ENCODE data around the gene IL1R2.

Gene IL1R2

DNA sequence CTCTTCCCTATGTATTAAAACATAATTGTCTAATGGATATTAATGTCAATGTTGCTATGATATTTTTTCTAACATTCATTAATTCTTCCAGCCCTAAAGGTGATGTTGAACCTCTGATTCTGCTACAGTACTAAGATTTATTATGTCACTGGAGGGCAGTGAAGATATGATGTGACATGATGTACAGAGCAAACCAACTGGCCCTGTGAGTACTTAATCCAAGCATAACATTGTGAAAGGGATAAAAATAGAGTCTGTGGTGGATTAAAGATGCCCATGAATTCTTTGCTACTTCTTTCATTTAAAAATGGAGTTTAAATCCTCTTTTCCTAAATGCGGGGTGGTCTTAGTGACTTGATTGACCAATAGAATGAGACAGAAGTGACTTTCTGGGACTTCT, 51.8 kb downstream of the IL1R2 start:
- no peak for DNase-seq (ENCODE audit: low read depth)

- DNase-seq (ENCODE audit: low read depth): no peak
Observed at GRCh38 chr2:102044235-102044896, 52.6 kb downstream of the IL1R2 start.

DNA sequence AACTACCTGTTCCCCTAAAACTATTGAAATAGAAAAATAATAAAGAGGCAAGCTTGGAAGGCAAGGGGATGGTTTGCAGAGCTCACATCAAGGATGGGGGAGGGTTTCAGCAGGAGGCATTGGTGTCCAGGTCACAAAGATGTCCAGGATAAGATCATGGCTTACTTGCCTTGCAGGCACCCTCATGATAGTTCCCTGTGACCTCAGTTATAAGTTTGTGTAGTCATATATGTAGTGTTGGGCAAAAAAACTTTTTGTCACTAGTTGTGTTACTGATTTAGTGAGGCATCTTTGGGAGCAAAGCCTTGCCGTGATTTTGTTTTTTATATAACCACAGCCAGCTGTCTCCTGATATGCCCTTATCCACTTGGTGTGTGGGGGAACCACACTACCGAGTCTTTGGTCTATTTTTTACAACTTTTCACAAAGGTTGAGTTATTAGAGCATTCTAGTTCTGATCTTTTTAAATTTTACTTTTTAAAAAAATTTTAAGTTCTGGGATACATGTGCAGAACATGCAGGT, 53.3 kb downstream of the IL1R2 start:
- no peak for DNase-seq (ENCODE audit: low read depth)

DNA sequence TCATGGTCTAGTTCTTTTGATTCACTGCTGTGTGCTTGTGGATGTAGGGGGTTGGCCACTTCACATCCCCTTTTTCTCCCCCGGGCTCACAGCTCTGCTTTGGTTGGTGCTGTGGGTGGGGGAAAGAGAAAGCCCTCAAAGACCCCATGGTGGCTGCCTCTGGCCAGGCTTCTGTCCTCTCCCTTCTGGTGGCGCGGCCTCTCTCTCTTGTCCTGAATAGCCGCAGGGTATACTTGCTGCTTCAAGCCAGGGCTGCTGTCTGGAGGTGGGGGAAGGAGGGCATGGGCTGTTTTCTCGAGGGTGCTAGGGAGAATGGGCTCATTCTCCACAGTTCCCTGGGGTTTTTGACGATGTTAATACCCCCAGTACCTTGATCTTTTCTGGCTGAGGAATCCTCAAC, 53.9 kb downstream of the IL1R2 start:
- no peak for DNase-seq (ENCODE audit: low read depth)

DNA sequence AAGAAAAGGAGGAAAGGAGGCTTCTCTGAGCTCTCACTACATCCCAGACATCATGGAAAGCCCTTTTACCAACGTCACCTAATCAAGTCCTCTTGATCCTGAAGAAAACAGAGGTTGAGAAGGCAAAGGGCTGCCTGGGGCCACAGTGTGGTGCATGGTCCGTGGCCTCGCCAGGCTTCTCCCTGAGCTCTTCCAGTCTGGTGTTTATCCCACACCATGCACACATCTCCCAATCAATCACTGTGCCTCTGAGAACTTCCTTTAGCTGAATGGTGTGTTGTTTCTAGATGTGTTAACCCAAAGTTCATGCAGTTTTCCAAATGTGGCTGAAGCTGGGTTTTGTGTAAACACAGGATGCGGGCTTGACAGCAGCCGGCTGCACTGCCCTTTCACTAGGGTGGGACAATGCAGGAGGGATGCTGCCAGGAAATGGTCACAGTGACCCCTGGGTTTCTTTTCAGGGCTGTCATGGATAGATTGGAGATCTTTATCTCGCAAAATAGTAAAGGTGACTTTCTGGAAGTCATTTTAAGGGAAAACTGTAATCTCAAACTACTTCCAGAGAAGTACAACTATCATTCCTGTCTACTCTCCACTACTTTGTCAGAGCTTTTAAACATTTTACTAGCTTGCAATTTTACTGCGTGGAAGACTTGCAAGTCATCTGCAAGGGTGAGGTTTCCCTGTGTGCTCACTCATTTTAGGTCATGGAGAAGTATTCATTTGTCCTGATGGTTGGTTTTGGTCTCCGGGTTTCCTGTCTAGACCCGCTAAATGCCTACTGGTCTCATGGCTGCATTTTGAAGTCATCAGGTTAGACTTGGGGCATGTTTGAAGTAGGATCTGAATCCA, 54.6 kb downstream of the IL1R2 start:
- no peak for DNase-seq (ENCODE audit: low read depth)

- DNase-seq (ENCODE audit: low read depth): no peak
Observed at GRCh38 chr2:102048465-102048864, 56.7 kb downstream of the IL1R2 start.

GRCh38 chr2:102049756-102050443, 58.1 kb downstream of the IL1R2 start:
- DNase-seq (ENCODE audit: low read depth): no peak

GRCh38 chr2:102050854-102051391, 59.2 kb downstream of the IL1R2 start:
- DNase-seq (ENCODE audit: low read depth): no peak

DNA sequence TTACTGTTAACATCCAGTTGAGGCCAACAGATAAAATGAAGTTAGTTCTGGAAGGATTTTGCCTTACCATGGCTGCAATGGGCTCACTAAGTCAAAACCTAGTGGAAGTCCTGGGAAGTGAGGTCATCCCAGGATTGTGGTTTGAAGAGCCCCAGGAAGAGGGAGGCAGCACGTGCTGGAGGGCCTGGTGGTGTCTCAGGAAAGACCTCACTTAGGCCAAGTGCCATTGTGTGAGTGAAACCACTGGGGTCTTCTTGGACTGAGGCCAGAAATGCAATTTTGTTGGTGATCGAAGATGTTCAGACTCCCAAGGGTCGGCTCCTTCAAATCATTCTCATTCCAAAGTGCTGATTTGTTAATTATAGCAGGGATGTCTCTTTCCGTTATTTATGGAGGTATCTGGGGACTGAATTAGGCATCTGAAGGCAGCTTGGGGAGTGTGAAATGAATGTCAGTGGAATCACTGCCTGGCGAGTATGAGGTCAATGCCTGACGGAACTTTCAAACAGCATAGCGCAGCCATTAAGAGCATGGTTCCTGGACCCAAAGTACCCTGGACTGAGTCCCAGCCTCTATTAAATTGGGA, 60.0 kb downstream of the IL1R2 start:
- no peak for DNase-seq (ENCODE audit: low read depth)

DNA sequence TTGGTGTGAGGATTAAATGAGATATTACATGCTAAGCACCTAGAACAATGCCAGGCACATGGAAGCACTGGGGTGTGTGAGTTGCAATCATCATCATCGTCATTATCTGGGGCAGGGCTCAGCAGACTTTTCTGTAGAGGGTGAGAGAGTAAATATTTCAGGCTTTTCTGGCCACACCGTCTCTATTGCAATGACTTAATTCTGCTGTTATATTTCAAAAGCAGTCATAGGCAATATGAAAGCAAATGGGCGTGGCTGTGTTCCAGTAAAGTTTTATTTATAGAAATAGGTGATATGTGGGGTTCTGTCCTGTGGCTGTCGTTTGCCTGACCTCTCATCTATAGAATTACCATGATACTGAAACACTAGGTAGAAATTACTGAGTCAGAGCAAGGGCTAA, 60.6 kb downstream of the IL1R2 start:
- DNase-seq (ENCODE audit: low read depth): no peak

GRCh38 chr2:102053096-102053495, 61.3 kb downstream of the IL1R2 start:
- DNase-seq (ENCODE audit: low read depth): no peak

GRCh38 chr2:102055346-102055990, 63.7 kb downstream of the IL1R2 start:
- no peak for DNase-seq (ENCODE audit: low read depth)

DNA sequence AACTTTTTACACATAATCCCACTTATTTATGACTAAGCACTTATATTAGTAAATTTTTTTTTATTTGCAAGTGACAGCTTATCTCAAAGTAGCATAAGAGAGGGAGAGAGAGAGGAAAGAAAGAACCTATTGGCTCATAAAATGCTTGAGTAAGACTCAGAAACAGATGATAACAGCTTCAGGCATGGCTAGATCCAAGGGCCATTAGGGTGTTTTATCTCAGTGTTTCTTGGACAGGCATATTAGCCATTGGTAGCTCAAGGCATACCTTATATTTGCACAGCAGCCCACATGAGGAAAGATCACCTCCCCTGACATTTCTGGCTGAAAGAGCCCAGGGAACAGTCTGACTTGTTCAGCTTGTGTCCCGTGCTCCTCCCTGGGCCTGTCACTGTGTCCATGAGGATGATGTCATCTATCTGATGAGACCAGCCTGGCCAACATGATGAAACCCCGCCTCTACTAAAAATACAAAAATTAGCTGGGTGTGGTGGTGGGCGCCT, 64.4 kb downstream of the IL1R2 start:
- no peak for DNase-seq (ENCODE audit: low read depth)

DNA sequence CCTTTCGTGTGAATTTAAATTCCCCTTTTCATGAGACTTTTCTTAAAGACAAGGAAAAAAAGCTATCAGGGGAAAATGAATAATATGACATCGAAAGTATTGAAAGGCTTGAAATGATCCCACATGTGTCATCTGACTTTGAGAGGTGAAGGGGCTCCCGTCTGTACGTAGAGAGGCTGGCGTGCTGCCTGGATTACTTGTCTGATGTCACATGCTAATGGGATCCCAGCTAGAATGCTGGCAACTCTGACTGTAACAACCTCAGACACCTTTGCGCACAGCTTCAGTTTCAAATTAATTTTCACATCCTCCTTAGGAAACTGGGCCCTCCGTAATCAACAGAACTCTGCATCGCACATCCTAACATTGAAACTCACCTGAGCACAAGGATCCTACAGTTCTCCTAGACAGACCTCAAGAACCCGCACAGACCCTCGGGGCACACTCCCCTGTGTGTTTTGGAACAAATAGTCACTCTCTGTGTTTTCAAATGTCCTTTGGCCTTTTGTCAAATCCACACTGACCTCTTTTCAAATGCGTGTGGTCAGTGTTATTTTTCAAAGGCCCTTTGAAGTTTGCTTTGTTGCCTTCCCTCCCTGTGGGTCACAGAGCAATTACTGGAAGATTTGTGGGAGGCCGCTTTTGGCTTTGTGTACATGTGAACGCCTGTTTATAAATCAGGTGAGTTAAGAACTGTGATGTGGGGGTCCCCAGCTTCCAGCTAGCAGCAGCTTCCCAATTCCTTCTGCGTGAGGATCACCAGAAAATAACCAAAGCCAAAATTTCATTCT, 65.9 kb downstream of the IL1R2 start:
- no peak for DNase-seq (ENCODE audit: low read depth)

GRCh38 chr2:102058293-102058833, 66.6 kb downstream of the IL1R2 start:
- no peak for DNase-seq (ENCODE audit: low read depth)

DNA sequence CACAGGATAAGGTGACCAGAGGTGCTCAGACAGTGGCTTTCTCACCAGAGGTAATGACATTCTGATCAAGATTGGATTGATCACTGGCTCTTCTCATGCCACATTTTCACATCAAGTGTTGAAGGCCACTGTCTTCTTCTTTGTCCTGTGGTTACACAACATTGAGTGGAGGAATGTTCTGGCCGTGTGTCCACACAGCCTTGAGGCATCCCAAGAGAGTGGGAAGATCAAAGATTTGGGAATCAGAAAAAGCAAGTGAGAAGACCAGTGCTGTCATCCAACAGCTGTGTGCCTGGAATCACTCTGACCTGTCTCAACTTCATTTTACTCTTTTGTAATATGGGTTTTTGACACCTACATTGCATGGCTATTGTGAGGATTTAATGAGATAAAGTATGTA, 67.4 kb downstream of the IL1R2 start:
- DNase-seq (ENCODE audit: low read depth): no peak

DNA sequence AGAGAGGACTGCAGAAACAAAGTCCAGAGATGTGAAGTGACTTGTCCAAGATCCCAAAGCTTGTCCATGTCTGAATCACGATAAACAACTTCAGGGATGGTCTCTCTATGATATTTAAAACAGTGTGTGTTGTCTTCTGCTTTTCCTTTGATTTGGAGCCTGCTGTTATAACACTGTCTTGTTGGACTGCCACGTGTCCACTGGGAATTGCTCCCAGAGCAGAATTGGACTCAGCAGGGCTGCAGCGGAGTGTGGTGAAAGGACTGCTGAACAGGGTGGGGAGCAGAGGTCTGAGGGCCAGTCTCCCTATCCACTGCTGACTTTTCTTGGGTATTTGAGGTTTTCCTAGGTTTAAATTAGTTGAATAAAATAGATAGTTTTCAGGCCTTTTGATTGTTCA, 68.3 kb downstream of the IL1R2 start:
- no peak for DNase-seq (ENCODE audit: low read depth)

GRCh38 chr2:102060792-102061191, 69.0 kb downstream of the IL1R2 start:
- no peak for DNase-seq (ENCODE audit: low read depth)

DNA sequence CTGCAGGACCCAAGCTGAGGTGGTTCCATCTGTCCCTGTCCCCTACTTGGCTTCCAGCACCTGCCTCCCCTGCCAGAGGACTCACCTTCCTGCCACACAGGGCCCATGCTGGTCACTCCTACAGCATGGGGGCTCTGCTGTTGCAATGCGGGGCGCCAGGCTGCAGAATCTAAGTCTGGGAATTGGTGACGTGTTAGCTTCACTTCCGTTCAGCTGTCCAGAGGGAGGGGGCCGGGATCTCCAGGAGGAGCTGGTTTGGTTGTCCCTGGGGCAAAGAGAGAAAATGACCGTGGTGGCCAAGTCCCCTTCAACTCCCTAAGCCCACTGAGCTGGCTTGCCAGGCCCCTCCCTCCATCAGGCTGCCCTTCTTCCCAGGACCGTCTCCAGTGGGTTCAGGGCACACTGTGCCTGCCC, 69.5 kb downstream of the IL1R2 start:
- no peak for DNase-seq (ENCODE audit: low read depth)

Data from non-pigmented ciliary epithelial cell (primary cell).